ENCODE measurements around the gene PIK3R6.

DNA sequence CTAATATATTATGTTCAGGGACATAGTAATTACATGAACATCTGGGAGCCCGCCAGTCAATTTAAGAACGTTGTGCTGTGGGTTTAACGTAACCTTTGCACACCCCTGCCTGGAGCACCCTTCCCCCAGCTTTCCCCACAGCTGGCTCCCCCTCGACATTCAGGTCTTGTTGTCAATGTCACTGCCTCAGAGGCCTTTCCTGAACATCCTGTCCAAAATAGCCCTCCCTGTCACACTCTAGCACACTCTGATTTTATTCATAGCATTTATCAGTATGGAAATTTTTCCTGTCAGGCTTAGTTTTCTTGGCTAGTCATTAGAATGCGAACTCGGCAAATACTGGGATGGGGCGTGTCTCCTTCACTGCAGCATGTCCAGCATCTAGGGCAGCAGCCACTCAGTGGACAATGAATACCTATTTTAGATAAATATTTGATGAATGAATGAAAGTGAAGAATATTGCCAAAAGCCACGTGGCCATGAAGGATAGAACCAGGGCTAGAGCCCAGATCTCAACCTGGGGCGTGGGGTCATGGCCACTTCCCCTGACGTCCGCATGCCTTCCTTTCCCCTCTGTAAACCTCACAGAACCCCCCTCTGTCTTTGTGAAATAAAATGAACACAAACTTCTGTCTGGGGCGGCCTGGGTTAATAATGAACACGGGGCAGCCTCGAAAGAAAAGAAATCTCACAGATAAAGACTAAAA, 10.5 kb downstream of the PIK3R6 start:
- TF ChIP-seq, protein P1, sequence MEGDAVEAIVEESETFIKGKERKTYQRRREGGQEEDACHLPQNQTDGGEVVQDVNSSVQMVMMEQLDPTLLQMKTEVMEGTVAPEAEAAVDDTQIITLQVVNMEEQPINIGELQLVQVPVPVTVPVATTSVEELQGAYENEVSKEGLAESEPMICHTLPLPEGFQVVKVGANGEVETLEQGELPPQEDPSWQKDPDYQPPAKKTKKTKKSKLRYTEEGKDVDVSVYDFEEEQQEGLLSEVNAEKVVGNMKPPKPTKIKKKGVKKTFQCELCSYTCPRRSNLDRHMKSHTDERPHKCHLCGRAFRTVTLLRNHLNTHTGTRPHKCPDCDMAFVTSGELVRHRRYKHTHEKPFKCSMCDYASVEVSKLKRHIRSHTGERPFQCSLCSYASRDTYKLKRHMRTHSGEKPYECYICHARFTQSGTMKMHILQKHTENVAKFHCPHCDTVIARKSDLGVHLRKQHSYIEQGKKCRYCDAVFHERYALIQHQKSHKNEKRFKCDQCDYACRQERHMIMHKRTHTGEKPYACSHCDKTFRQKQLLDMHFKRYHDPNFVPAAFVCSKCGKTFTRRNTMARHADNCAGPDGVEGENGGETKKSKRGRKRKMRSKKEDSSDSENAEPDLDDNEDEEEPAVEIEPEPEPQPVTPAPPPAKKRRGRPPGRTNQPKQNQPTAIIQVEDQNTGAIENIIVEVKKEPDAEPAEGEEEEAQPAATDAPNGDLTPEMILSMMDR (IDR thresholded peaks at IDR 0.05; ENCODE audit: low read depth, low read length), result no peak
- TF ChIP-seq POLR2A (IDR thresholded peaks at IDR 0.05; ENCODE audit: extremely low read depth, insufficient read length), result no peak
- TF ChIP-seq, protein P2, sequence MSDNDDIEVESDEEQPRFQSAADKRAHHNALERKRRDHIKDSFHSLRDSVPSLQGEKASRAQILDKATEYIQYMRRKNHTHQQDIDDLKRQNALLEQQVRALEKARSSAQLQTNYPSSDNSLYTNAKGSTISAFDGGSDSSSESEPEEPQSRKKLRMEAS (IDR thresholded peaks at IDR 0.05; ENCODE audit: low read depth, low read length), result no peak
- TF ChIP-seq MYC (IDR thresholded peaks at IDR 0.05; ENCODE audit: low read depth, low read length), result no peak

All from NB4 (cell line).